Calu3 (cell line): ENCODE data around the gene BCL2L15. TPM values are rescaled to one million over a fixed set of nuclear protein-coding genes. Genes with fewer than 3 reads are reported as not detected.

Experiments used
- BruUV-seq: library from RNA; stranded (reverse); fragments of 400-500 nt; replicated peaks from 2 replicates; lab custom pipeline; 2021; lab: Mats Ljungman, UMichigan
- CTCF ChIA-PET: fragments of 300-600 bp; sonication (Branson Sonifier 250); formaldehyde crosslinking; loops from one replicate; lab custom pipeline; 2022; ENCODE audit warnings: antibody characterized with exemption; lab: Charles Lee
- DNase-seq: peaks from one replicate; pipeline ENCODE4 v3.0.0; 2022
- H3K27ac Mint-ChIP-seq: one replicate; pipeline ENCODE4 v1.8.0; 2022; ENCODE audit warnings: mixed read lengths; ENCODE audit not compliant: unreplicated experiment
- H3K27me3 Mint-ChIP-seq: one replicate; pipeline ENCODE4 v1.8.0; 2022; ENCODE audit warnings: mixed read lengths; ENCODE audit not compliant: unreplicated experiment
- H3K36me3 Mint-ChIP-seq: one replicate; pipeline ENCODE4 v1.8.0; 2022; ENCODE audit warnings: mild to moderate bottlenecking, moderate library complexity, mixed read lengths; ENCODE audit not compliant: insufficient read depth, unreplicated experiment
- H3K4me1 Mint-ChIP-seq: one replicate; pipeline ENCODE4 v1.8.0; 2022; ENCODE audit warnings: mild to moderate bottlenecking, low read depth, mixed read lengths; ENCODE audit not compliant: unreplicated experiment
- H3K4me3 Mint-ChIP-seq: one replicate; pipeline ENCODE4 v1.8.0; 2022; ENCODE audit warnings: mild to moderate bottlenecking, low read depth, moderate library complexity, mixed read lengths; ENCODE audit not compliant: unreplicated experiment
- H3K9me3 Mint-ChIP-seq: one replicate; pipeline ENCODE4 v1.8.0; 2022; ENCODE audit warnings: low read depth, mixed read lengths; ENCODE audit not compliant: unreplicated experiment
- CTCF ChIP-seq: fragments of 200-600 bp; IDR thresholded peaks from one replicate; pipeline ENCODE4 v1.8.0; 2022; ENCODE audit warnings: antibody characterized with exemption; ENCODE audit not compliant: unreplicated experiment
- intact Hi-C: fragments of 100-400 bp; cut with micrococcal nuclease; formaldehyde crosslinking; loops from one replicate; pipeline ENCODE4 v1.10.0; 2022; ENCODE audit not compliant: unreplicated experiment
- total RNA-seq: library from RNA; stranded (reverse); gene quantifications from 2 replicates; pipeline ENCODE4 v1.2.3, GENCODE V29; 2022

BCL2L15 gene
- total RNA-seq, 1 experiment from 2014 or later: 16.8 TPM

GRCh38 chr1:113899111-113899510, 11.7 kb upstream of the BCL2L15 start:
- Mint-ChIP-seq H3K4me1 (no peaks in the 10 kb centered on the region), H3K9me3 (no peaks in the 10 kb centered on the region), H3K4me3 (no peak overlapping the region), H3K27me3 (no peaks in the 10 kb centered on the region), H3K27ac (no peak overlapping the region), H3K36me3 (peaks cover 14% of the 10 kb centered on the region)
- TF ChIP-seq CTCF: no peak
- no peak for DNase-seq
- intact Hi-C loops: no loop called here
- CTCF ChIA-PET: no interaction called here
- no TSS peak for BruUV-seq

GRCh38 chr1:113898241-113898814, 10.9 kb upstream of the BCL2L15 start:
- H3K27ac Mint-ChIP-seq: no peak overlapping the region
- H3K36me3 Mint-ChIP-seq: peaks cover 9% of the 10 kb centered on the region
- no peak overlapping the region for H3K4me3 Mint-ChIP-seq
- BruUV-seq: no TSS peak
- intact Hi-C loops: no loop called here
- DNase-seq: no peak
- H3K27me3 Mint-ChIP-seq: no peaks in the 10 kb centered on the region
- CTCF ChIA-PET: no interaction called here
- H3K4me1 Mint-ChIP-seq: no peaks in the 10 kb centered on the region
- H3K9me3 Mint-ChIP-seq: no peaks in the 10 kb centered on the region
- no peak for TF ChIP-seq CTCF

GRCh38 chr1:113895961-113896360, 8.6 kb upstream of the BCL2L15 start:
- intact Hi-C loops: no loop called here
- CTCF ChIA-PET: no interaction called here
- no TSS peak for BruUV-seq

GRCh38 chr1:113895098-113895497, 7.7 kb upstream of the BCL2L15 start:
- no TSS peak for BruUV-seq
- Mint-ChIP-seq H3K27me3 (no peaks in the 10 kb centered on the region), H3K36me3 (peaks cover 4% of the 10 kb centered on the region)

More at GRCh38 chr1:113895961-113896360, 8.6 kb upstream of the BCL2L15 start:
- H3K36me3 Mint-ChIP-seq: peaks cover 4% of the 10 kb centered on the region
- no peaks in the 10 kb centered on the region for H3K27me3 Mint-ChIP-seq
- no peak overlapping the region for H3K4me3 Mint-ChIP-seq
- H3K9me3 Mint-ChIP-seq: no peaks in the 10 kb centered on the region
- no peak for DNase-seq
- TF ChIP-seq CTCF: no peak
- H3K27ac Mint-ChIP-seq: no peak overlapping the region
- H3K4me1 Mint-ChIP-seq: no peaks in the 10 kb centered on the region

More at GRCh38 chr1:113895098-113895497, 7.7 kb upstream of the BCL2L15 start:
- DNase-seq: no peak
- Mint-ChIP-seq H3K4me1 (no peaks in the 10 kb centered on the region), H3K4me3 (no peak overlapping the region), H3K9me3 (no peaks in the 10 kb centered on the region), H3K27ac (no peak overlapping the region)
- CTCF ChIA-PET: no interaction called here
- intact Hi-C loops: no loop called here
- no peak for TF ChIP-seq CTCF
